ENCODE results near the gene RAB7B. TPM values are rescaled to one million over a fixed set of nuclear protein-coding genes. Genes with fewer than 3 reads are reported as not detected.

Gene RAB7B
- total and polyA plus RNA-seq, 2 of the 13 experiments (the other 11 are each of a cell fraction or from before 2014, with no cell fraction given): 0.05 to 0.46 TPM

- ATAC-seq (no peak), DNase-seq (ENCODE audit: low spot score) (no peak), FAIRE-seq (no peak)
- Histone ChIP-seq H4K20me1 (ENCODE audit: insufficient read depth, low read length) (no peaks in the 10 kb centered on the region), H3K27ac (ENCODE audit: extremely low read length, insufficient read depth, low read length) (no peak overlapping the region), H3K79me2 (ENCODE audit: insufficient read depth, low read length) (no peaks in the 10 kb centered on the region), H3K4me2 (ENCODE audit: low read depth, low read length) (no peak overlapping the region), H3K4me1 (ENCODE audit: insufficient read depth, low read length) (peaks cover 30% of the 10 kb centered on the region), H3K9me3 (ENCODE audit: low read length) (no peaks in the 10 kb centered on the region), H3K36me3 (replicated peaks in 1 of 2; ENCODE audit: control insufficient read depth in 1 of 2, insufficient read depth in 2 of 2, low read length in 2 of 2) (no peaks in the 10 kb centered on the region), H3K27me3 (ENCODE audit: control insufficient read depth in 1 of 2, insufficient read depth in 2 of 2, low read length in 2 of 2) (peaks cover 0 to 17% of the 10 kb centered on the region in 2 experiments; a peak in 3 of 5 replicates), H2AFZ (ENCODE audit: low read length) (no peak overlapping the region), H3K9ac (ENCODE audit: insufficient read depth, low read depth, low read length) (no peak overlapping the region), H3K4me3 (replicated peaks in 1 of 3; ENCODE audit: insufficient read depth in 1 of 3, low read depth in 2 of 3, low read length in 3 of 3) (no peak overlapping the region)
- intact Hi-C loops (cut with micrococcal nuclease; ENCODE audit: unreplicated experiment) (no loop called here), in situ Hi-C loops (cut with HindIII; ENCODE audit: extremely low pct_ligation_motif_present, low pct_unique_long_range_greater_than_20kb) (no loop called here)
- WGBS (ENCODE audit: low lambda C conversion rate): 64% methylated on average over 4 of the region's 4 CpGs
- POLR2A ChIA-PET: no interaction called here
- CTCF ChIA-PET (ENCODE audit: low intra/inter-chr PET ratio, low total read pairs): no interaction called here
- BruUV-seq (replicated peaks): no TSS peak
- TF ChIP-seq CEBPZ (IDR thresholded peaks at IDR 0.05; ENCODE audit: low read length) (no peak), RFX3 (CRISPR knock-in tag; IDR thresholded peaks at IDR 0.05) (no peak), HNF4A (CRISPR knock-in tag; IDR thresholded peaks at IDR 0.05) (peak; percentile 35; the same call in 1 of the 2 replicates), ISX (CRISPR knock-in tag; conservative IDR thresholded peaks at IDR 0.05) (no peak), NR2F6 (IDR thresholded peaks at IDR 0.05) (peak; percentile 9; the same call in 1 of the 2 replicates), NR2F6 (CRISPR knock-in tag; IDR thresholded peaks at IDR 0.05) (no peak), NR2F1 (CRISPR knock-in tag; IDR thresholded peaks at IDR 0.05) (peak in 1 of 2 experiments; percentile 27; a peak in 1 of 4 replicates), E2F1 (CRISPR knock-in tag; IDR thresholded peaks at IDR 0.05) (no peak), TRAFD1 (CRISPR knock-in tag; IDR thresholded peaks at IDR 0.05; ENCODE audit: borderline replicate concordance) (no peak), ELF4 (CRISPR knock-in tag; IDR thresholded peaks at IDR 0.05; ENCODE audit: borderline replicate concordance) (no peak), NCOR1 (IDR thresholded peaks at IDR 0.05; ENCODE audit: borderline replicate concordance, low read length) (0 out of 2 replicates have a peak, but pooled peaks have one; percentile 26), MED1 (CRISPR knock-in tag; IDR thresholded peaks at IDR 0.05) (no peak), ZNF18 (CRISPR knock-in tag; IDR thresholded peaks at IDR 0.05; ENCODE audit: insufficient replicate concordance) (no peak), KAT7 (CRISPR knock-in tag; IDR thresholded peaks at IDR 0.05; ENCODE audit: borderline replicate concordance) (no peak), GATAD2A (CRISPR knock-in tag; IDR thresholded peaks at IDR 0.05) (no peak), ETV5 (CRISPR knock-in tag; IDR thresholded peaks at IDR 0.05; ENCODE audit: borderline replicate concordance) (no peak), IKZF1 (IDR thresholded peaks at IDR 0.05) (no peak)
These were observed 17.3 kb upstream of the RAB7B start for GRCh38 chr1:206020393-206021007.
